ENCODE measurements around the gene ZNF280C.
"Not testable (repeated sequence)": the region's sequence is repeated elsewhere in the genome, so short reads cannot be mapped to it uniquely, and the experiment has no call there.

Gene ZNF280C

GRCh38 chrX:130260316-130260715 is 8.4 kb downstream of the ZNF280C start:
- no peak for DNase-seq

DNA sequence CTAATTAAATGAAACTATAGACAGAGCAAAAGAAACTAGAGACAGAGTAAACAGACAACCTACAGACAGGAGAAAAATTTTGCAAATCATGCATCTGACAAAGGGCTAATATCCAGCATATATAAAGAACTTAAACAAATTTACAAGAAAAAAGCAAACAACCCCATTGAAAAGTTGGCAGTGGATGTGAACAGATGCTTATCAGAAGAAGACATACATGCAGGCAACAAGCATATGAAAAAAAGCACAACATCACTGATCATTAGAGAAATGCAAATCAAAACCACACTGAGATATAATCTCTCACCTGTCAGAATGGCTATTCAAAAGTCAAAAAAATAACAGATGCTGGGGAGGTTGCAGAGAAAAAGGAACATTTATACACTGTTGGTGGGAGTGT is 14.8 kb downstream of the ZNF280C start:
- DNase-seq = no peak

GRCh38 chrX:130251671-130252070 is 17.0 kb downstream of the ZNF280C start:
- DNase-seq = no peak

GRCh38 chrX:130247996-130248395 is 20.7 kb downstream of the ZNF280C start:
- no peak for DNase-seq

DNA sequence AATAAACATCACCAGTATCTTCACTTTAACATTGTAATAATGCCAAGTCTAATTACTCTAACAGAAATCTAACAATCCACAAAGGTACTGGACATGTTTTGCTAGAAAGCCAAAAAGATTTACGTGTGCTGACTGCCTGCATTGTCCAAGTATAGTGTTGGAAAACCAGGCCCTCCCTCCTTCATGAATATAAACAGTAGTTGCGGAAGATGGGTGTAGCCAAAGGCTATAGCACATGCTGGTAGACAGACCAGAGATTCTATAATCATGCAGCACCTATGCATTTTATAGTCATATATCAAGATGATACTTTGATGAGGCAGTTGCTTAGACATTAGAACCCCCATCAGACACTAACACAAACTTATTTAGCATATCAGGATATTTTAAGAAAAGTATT is 22.6 kb downstream of the ZNF280C start:
- no peak for DNase-seq

- no peak for DNase-seq
Measured at GRCh38 chrX:130245441-130245840, 23.3 kb downstream of the ZNF280C start.

GRCh38 chrX:130231184-130231583 is 37.5 kb downstream of the ZNF280C start:
- DNase-seq = not testable (repeated sequence)

DNA sequence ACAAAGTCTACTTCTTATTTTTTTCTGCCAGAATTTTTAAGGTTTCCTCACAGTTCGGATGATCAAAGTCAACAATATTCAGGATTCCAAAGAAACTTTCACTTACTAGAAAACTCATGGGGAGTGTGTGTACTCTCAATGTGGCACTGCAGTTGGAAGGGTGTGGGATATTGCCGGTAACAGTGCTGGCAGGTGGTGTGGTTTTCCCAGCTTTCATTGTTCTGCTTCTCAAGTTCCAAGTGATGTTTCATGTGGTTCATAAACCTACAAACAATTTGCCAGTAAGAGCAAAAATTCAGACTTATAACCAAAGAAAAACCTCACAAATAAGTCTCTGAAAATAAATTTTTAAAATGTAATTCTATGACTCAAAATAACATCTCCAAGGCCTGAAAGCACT is 39.8 kb downstream of the ZNF280C start:
- no peak for DNase-seq

GRCh38 chrX:130224810-130225209 is 43.9 kb downstream of the ZNF280C start:
- no peak for DNase-seq

DNA sequence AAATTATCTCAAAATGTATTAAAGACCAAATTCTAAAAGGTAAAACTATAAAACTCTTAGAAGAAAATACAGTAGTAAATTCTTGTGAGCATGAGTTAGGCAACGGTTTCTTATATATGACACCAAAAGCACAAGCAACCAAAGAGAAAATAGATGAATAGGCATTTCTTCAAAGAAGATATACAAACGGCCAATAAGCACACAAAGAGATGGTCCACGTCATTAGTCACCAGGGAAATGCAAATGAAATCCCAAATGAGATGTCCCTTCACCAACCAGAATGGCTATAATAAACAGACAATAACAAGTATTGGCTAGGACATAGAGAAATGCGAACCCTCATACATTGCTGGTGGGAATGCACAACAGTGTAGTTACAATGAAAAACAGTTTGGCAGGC is 52.4 kb downstream of the ZNF280C start:
- DNase-seq = no peak

DNA sequence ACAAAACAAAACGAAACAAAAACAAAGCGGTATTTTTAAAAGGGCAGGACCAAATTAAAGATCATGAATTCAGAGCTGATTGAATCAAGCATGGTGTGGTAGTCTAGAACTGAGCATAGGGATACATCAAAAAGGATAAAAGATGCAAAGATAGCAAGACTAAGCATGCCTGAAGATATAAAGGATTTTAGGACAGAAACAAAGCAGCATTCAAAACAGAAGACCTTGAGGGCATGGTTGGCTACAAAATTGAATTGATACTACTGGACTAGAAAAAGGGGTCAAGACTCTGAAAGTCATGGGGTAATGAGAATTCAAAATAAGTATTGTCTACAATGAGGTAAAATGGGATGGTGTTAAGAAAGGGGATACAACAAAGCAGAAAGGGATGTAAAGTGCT is 55.3 kb downstream of the ZNF280C start:
- DNase-seq = no peak

DNA sequence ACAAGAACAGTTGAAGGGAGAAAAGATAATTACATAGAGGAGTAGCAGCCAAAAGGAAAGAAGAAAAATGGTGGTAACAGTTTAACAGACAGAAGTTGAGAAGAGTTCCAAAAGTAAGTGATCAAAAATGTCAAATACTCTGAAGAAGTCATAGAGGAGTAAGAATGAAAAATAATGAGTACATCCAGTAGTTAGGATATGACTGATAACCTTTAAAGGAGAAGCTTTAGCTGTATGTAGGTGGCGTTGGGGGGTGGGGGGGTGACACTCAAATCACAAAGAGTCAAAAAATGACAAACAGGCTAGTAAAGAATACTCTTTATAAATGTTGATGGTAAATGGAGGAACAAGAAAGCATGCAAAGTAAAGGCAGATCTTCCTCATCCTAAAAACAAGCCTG is 56.3 kb downstream of the ZNF280C start:
- DNase-seq = no peak

GRCh38 chrX:130211415-130212186 is 57.1 kb downstream of the ZNF280C start:
- no peak for DNase-seq

DNA sequence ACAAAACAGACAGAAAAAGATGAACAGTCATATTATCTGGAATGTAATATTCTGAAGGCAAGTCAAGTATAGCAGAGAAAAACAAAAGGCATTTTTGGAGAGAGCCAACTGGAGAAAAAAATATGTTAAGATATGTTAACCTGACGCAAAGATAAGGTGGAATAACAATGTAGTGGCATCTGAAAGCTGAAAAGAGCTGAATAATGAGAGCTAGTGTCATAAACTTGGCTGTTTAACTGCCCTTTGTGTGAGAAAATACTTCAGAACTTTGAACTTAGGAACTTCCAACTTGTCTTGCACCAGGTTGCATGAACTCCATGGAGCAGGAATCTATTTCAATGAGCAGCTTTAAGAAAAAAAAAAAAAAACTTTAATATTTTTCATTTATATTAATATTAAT is 64.1 kb downstream of the ZNF280C start:
- no peak for DNase-seq

DNA sequence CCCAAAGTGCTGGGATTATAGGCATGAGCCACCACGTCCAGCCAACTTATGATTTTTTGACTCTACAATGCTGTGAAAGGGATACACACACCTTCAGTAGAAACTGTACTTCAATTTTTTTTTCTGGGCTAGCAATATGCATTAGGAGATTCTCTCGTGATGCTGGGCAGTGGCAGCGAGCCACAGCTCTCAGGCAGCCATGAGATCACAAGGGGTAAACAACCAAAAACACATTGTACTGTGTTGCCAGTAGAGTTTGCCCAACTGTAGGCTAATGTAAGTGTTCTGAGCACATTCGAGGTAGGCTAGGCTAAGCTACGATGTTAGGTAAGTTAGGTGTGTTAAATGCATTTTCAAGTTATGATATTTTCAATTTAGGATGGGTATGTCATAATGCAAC is 71.2 kb downstream of the ZNF280C start:
- no peak for DNase-seq

- no peak for DNase-seq
Measured at GRCh38 chrX:130196466-130196865, 72.2 kb downstream of the ZNF280C start.

GRCh38 chrX:130190801-130191200 is 77.9 kb downstream of the ZNF280C start:
- no peak for DNase-seq

- DNase-seq = no peak
Measured at GRCh38 chrX:130186651-130187050, 82.0 kb downstream of the ZNF280C start.

- no peak for DNase-seq
Measured at GRCh38 chrX:130184857-130185256, 83.8 kb downstream of the ZNF280C start.

- no peak for DNase-seq
Measured at GRCh38 chrX:130184168-130184567, 84.5 kb downstream of the ZNF280C start.

- DNase-seq = no peak
Measured at GRCh38 chrX:130179579-130180215, 89.0 kb downstream of the ZNF280C start.

DNA sequence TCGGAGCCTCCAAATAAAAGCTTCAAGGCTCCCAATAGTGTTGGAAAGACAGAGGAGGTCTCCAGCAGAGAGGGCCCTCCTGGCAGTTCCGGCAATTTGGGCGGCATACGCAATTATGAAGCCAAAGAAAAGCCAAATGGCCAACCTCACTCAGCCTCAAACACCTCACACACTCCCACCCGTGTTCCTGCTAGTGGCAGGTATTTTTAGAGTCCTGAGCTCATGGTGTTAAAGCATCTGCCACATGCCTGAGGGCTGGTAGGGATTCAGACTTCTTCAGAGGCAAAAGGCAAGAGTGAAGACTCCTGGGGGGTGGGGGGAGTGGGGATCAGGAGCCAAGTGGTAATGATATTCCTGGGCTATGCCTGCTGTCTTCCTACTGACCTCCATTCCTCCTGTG is 89.5 kb downstream of the ZNF280C start:
- DNase-seq = no peak

DNA sequence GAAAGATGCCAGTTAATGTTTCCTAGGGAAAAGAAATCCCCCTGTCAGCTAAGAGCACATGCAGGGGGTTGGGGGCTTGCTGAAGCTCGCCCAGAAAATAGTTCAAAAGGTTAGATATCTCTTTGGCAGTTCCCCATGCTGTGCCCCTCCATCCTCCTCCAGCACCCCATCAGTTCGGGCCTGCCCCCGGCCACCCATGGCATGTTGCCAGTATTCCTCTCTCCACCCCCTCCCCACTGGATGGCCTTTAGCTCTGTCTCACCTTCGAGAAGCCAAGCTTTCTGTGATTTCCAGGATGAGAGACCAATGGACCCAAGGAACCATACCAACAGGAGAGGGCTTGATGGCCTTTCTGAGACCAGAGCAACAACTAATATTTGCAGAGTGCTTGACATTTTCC is 91.8 kb downstream of the ZNF280C start:
- DNase-seq = no peak

DNA sequence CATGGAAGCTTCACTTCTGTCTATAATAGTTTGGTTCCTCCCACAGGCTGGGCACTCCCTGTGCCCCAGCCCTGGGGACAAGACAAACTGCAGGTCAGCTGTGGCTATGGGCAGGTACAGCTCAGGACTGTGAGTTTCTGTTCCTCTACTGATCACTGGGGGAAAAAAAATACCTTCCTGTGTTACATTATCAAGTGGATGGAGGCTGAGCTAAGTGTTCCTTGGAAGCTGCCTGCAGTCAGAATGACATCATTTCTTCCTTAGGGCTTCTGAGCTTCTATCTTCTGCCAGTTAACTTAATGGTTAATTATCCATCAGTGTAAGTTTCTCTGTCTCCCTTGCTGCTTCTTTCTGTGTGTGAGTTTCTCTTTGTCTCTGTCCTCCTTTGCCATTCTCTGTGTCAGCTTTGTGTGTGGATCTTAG is 92.3 kb downstream of the ZNF280C start:
- no peak for DNase-seq

DNA sequence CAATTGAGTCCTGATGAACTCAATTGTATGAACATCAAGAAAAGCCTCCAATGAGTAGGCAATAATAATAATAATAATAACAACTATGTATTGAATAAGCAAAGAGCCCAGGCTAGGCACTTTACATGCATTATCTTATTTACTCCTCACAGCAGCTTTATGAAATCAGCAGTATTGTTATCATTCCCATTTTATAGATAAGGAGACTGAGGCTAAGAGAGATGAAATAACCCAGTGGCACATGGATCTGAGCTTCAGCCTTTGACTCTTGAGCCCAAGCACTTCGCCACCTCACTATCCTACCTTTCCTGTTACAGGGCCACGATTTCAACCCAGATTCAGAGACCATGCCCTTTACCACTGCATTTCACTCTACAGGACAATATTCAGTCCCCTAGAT is 93.8 kb downstream of the ZNF280C start:
- DNase-seq = no peak

Measured in NCI-H446 treated with DMSO at 0.1 percent for 48 hours (cell line).